Suprapubic skin (tissue), 3 donors: ENCODE results near the gene RPN2.

Experiments
- POLR2A ChIP-seq, 2 donors: fragments of 450-650 bp; IDR thresholded peaks; one replicate each; pipeline ENCODE4 v1.6.1; 2017; ENCODE audit warnings: antibody characterized with exemption in 2 of 2, mild to moderate bottlenecking in 2 of 2, moderate library complexity in 2 of 2
- TF ChIP-seq, protein P1 (sequence below), 2 donors: fragments of 200-600 bp in 1 of 2; fragments of 450-650 bp in 1 of 2; sonication (generic) in 1 of 2; IDR thresholded peaks; one replicate each; pipeline ENCODE4 v1.5.1; 2016 to 2019; ENCODE audit warnings: antibody characterized with exemption in 2 of 2, mild to moderate bottlenecking in 1 of 2, moderate library complexity in 1 of 2

DNA sequence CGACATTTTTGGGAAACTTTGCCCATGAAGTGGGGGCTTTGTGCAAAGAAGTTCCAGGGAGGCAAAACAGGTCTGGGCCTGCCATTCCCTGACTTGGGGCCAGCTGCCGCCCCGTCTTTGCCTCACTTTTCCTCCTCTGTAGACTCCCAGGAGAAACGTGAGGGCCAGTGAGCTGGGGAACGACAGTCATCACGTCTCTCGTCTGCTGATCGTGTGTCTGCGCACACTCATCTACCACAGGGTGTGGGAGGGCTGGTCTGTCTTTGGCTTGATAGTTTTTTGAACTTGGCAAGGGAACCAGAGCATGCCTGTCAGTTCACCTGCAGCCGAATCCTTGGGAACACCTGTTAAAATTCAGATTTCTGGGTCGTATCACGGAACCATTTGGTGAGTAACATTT, 74.0 kb downstream of the RPN2 start:
- TF ChIP-seq, protein P1, sequence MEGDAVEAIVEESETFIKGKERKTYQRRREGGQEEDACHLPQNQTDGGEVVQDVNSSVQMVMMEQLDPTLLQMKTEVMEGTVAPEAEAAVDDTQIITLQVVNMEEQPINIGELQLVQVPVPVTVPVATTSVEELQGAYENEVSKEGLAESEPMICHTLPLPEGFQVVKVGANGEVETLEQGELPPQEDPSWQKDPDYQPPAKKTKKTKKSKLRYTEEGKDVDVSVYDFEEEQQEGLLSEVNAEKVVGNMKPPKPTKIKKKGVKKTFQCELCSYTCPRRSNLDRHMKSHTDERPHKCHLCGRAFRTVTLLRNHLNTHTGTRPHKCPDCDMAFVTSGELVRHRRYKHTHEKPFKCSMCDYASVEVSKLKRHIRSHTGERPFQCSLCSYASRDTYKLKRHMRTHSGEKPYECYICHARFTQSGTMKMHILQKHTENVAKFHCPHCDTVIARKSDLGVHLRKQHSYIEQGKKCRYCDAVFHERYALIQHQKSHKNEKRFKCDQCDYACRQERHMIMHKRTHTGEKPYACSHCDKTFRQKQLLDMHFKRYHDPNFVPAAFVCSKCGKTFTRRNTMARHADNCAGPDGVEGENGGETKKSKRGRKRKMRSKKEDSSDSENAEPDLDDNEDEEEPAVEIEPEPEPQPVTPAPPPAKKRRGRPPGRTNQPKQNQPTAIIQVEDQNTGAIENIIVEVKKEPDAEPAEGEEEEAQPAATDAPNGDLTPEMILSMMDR (IDR thresholded peaks at IDR 0.05): no peak
- no peak for TF ChIP-seq POLR2A (IDR thresholded peaks at IDR 0.05)
